Measurements from ENCODE around the gene ZNF892.
"Not testable (repeated sequence)": the region's sequence is repeated elsewhere in the genome, so short reads cannot be mapped to it uniquely, and the experiment has no call there.

ZNF892 gene

GRCh38 chr2:95207111-95207961 lies at the start of gene ZNF892:
ZNF892 (plus strand) TSS chr2:95207521; CDS start chr2:95207816, 295 bp downstream.
- peak; percentile 71 for DNase-seq

- no peak for DNase-seq
These were observed 48.9 kb upstream of the ZNF892 start for GRCh38 chr2:95158441-95158840.

- no peak for DNase-seq
These were observed 48.3 kb upstream of the ZNF892 start for GRCh38 chr2:95158891-95159619.

- peak; percentile 18 for DNase-seq
These were observed 47.5 kb upstream of the ZNF892 start, which contains the start of gene ZNF514 for GRCh38 chr2:95159690-95160449. ZNF514 (minus strand) TSS chr2:95159848; CDS start chr2:95153253, 6,595 bp downstream.

- no peak for DNase-seq
These were observed 42.3 kb upstream of the ZNF892 start for GRCh38 chr2:95165030-95165370.

- peak; percentile 95 for DNase-seq
These were observed 41.8 kb upstream of the ZNF892 start, which contains the start of gene ZNF2 for GRCh38 chr2:95165371-95166064. ZNF2 (plus strand) TSS chr2:95165809; CDS start chr2:95176227, 10,418 bp downstream.

- DNase-seq = no peak
These were observed 41.1 kb upstream of the ZNF892 start for GRCh38 chr2:95166065-95166763.

GRCh38 chr2:95171902-95172301 lies 35.4 kb upstream of the ZNF892 start:
- no peak for DNase-seq

GRCh38 chr2:95174031-95174542 lies 33.2 kb upstream of the ZNF892 start:
- DNase-seq = no peak

- DNase-seq = no peak
These were observed 27.9 kb upstream of the ZNF892 start for GRCh38 chr2:95179451-95179850.

GRCh38 chr2:95181774-95182173 lies 25.5 kb upstream of the ZNF892 start:
- no peak for DNase-seq

- DNase-seq = no peak
These were observed 22.1 kb upstream of the ZNF892 start for GRCh38 chr2:95185197-95185596.

- DNase-seq = no peak
These were observed 21.3 kb upstream of the ZNF892 start for GRCh38 chr2:95185973-95186372.

- DNase-seq = not testable (repeated sequence)
These were observed 14.4 kb upstream of the ZNF892 start for GRCh38 chr2:95192956-95193355.

- no peak for DNase-seq
These were observed 3.4 kb upstream of the ZNF892 start for GRCh38 chr2:95203911-95204310.

- DNase-seq = no peak
These were observed 2.9 kb upstream of the ZNF892 start for GRCh38 chr2:95204396-95204795.

- no peak for DNase-seq
These were observed 1.2 kb upstream of the ZNF892 start for GRCh38 chr2:95206096-95206495.

GRCh38 chr2:95208106-95208505 lies 785 bp downstream of the ZNF892 start:
- DNase-seq = no peak

GRCh38 chr2:95215018-95215612 lies 7.8 kb downstream of the ZNF892 start:
- no peak for DNase-seq

- no peak for DNase-seq
These were observed 13.1 kb downstream of the ZNF892 start for GRCh38 chr2:95220449-95220848.

GRCh38 chr2:95225658-95226057 lies 18.3 kb downstream of the ZNF892 start:
- DNase-seq = no peak
